Dermis microvascular lymphatic vessel endothelial cell (primary cell): ENCODE results near the gene CBLIF. TPM values are rescaled to one million over a fixed set of nuclear protein-coding genes. Genes with fewer than 3 reads are reported as not detected.
A peak's percentile ranks its signal among the peaks of the same experiment; 100 is the strongest.
"Not testable (repeated sequence)": the region's sequence is repeated elsewhere in the genome, so short reads cannot be mapped to it uniquely, and the experiment has no call there.

Experiments
- DNase-seq, 2 donors: peaks; one replicate each; pipeline versions ENCODE4 v3.0.0 to v3.0.0-alpha.2; 2010; ENCODE audit warnings: low read depth in 2 of 2
- total RNA-seq: library from RNA; depleted of rRNA; stranded (reverse); fragments of >200 nt; gene quantifications from 2 replicates; pipeline ENCODE4 v1.2.1, GENCODE V29; 2014

CBLIF gene
- total RNA-seq, 1 donor from 2014 or later: not detected

GRCh38 chr11:59800390-59801025 lies 44.8 kb downstream of the CBLIF start:
- DNase-seq: no peak

DNA sequence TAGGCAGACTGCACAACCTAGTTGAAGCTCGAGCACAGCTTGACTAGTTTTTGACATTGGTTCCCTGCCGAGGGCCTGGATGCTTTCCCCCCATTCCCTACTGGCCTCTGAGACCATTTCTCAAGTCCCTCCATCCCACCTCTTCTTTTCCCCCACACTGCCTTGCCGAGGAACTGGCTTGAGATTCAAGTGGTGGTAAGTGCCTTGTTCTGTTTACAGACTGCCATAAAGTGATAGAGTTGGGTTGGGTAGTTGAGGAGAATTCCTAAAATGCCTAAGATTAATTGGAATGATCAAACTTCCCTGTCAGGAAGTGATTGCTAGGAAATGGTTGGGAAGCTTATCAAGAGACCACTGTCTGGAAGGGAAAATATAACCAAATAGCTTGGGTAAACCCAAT lies 50.9 kb downstream of the CBLIF start:
- no peak for DNase-seq

GRCh38 chr11:59792507-59792906 lies 52.8 kb downstream of the CBLIF start:
- no peak for DNase-seq

GRCh38 chr11:59791639-59792038 lies 53.7 kb downstream of the CBLIF start:
- DNase-seq: no peak

- peak in 1 of 2 donors; percentile 91 for DNase-seq
These were observed 57.5 kb downstream of the CBLIF start for GRCh38 chr11:59787816-59788215.

GRCh38 chr11:59787255-59787588 lies 58.1 kb downstream of the CBLIF start:
- no peak for DNase-seq

GRCh38 chr11:59785818-59786217 lies 59.5 kb downstream of the CBLIF start:
- DNase-seq: no peak

- not testable (repeated sequence) for DNase-seq
These were observed 60.9 kb downstream of the CBLIF start for GRCh38 chr11:59784441-59784840.

GRCh38 chr11:59783632-59784090 lies 61.6 kb downstream of the CBLIF start:
- no peak for DNase-seq

DNA sequence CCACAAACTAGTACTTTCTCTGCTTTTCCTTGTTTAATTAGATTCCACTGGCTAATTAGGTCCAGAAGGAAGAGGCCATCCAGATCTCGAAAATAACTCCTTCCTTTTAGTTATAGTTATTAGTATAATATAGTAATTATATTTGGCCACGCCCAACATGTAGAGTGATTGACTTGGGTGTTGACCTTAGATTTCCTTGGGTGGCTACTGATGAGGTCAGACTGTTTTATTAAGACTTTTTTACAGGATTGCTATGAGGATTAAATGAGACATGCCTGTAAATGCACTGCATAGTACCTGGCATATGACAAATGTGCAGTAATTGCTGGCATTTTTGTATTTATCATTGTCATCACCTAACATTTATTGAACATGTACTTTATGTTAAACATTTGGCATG lies 63.2 kb downstream of the CBLIF start:
- DNase-seq: no peak

- no peak for DNase-seq
These were observed 65.8 kb downstream of the CBLIF start for GRCh38 chr11:59779487-59779886.

Other genes with a start within 250 kb of the CBLIF start
- 37.1 and 62.6 TPM in 2 replicates for gene OSBP, start 229.7 kb downstream of the CBLIF start, total RNA-seq
- 4.2 and 10.1 TPM in 2 replicates for gene PATL1, start 176.5 kb downstream of the CBLIF start, total RNA-seq
- not detected in 2 replicates for gene OR10V1, start 131.7 kb downstream of the CBLIF start, total RNA-seq
- gene STX3, start 90.1 kb downstream of the CBLIF start, total RNA-seq: 62.4 and 102 TPM in 2 replicates
- gene MRPL16, start 34.7 kb downstream of the CBLIF start, total RNA-seq: 20.2 and 29.3 TPM in 2 replicates
- not detected in 2 replicates for gene TCN1, start 21.0 kb upstream of the CBLIF start, total RNA-seq
- gene OOSP3, start 33.3 kb upstream of the CBLIF start, total RNA-seq: 0.13 TPM in 2 replicates
- 0.13 TPM in 1 of 2 replicates, not detected in the other for gene OOSP1, start 92.9 kb upstream of the CBLIF start, total RNA-seq
- not detected in 2 replicates for gene OOSP4A, start 118.5 kb upstream of the CBLIF start, total RNA-seq
- not detected in 2 replicates for gene OOSP4B, start 171.7 kb upstream of the CBLIF start, total RNA-seq
- not detected in 2 replicates for gene OOSP2, start 194.9 kb upstream of the CBLIF start, total RNA-seq
- gene MS4A3, start 211.2 kb upstream of the CBLIF start, total RNA-seq: not detected in 2 replicates
- not detected in 2 replicates for gene MS4A2, start 243.2 kb upstream of the CBLIF start, total RNA-seq